NCI-H524 (cell line): ENCODE results near the gene PTPN14.

ENCODE experiments used
- DNase-seq, 2 experiments: peaks; one replicate each; lab custom pipeline; 2025; lab: John Stamatoyannopoulos, UW

Gene PTPN14

GRCh38 chr1:214332946-214333798 lies 218.2 kb downstream of the PTPN14 start:
- peak in 1 of 2 experiments; percentile 28 for DNase-seq

- DNase-seq, result peak in 1 of 2 experiments; percentile 39
These were observed 219.5 kb downstream of the PTPN14 start for GRCh38 chr1:214331827-214332423.

- no peak for DNase-seq
These were observed 220.2 kb downstream of the PTPN14 start for GRCh38 chr1:214331180-214331579.

- no peak for DNase-seq
These were observed 220.7 kb downstream of the PTPN14 start for GRCh38 chr1:214330715-214331114.

- DNase-seq, result no peak
These were observed 221.2 kb downstream of the PTPN14 start for GRCh38 chr1:214330222-214330621.

- no peak for DNase-seq
These were observed 221.8 kb downstream of the PTPN14 start for GRCh38 chr1:214329470-214330220.

- peak; percentile 65 to 74 for DNase-seq
These were observed 222.5 kb downstream of the PTPN14 start for GRCh38 chr1:214328770-214329469.

GRCh38 chr1:214327514-214327913 lies 223.9 kb downstream of the PTPN14 start:
- DNase-seq, result no peak

GRCh38 chr1:214326406-214326805 lies 225.0 kb downstream of the PTPN14 start:
- no peak for DNase-seq

- DNase-seq, result no peak
These were observed 226.3 kb downstream of the PTPN14 start for GRCh38 chr1:214324896-214325800.

GRCh38 chr1:214321705-214322453 lies 229.5 kb downstream of the PTPN14 start:
- no peak for DNase-seq

GRCh38 chr1:214319938-214320337 lies 231.5 kb downstream of the PTPN14 start:
- DNase-seq, result no peak

GRCh38 chr1:214318956-214319736 lies 232.3 kb downstream of the PTPN14 start:
- no peak for DNase-seq

- DNase-seq, result no peak
These were observed 233.0 kb downstream of the PTPN14 start for GRCh38 chr1:214318356-214318755.

GRCh38 chr1:214317734-214318133 lies 233.7 kb downstream of the PTPN14 start:
- no peak for DNase-seq

GRCh38 chr1:214317300-214317699 lies 234.1 kb downstream of the PTPN14 start:
- no peak for DNase-seq

GRCh38 chr1:214316593-214316992 lies 234.8 kb downstream of the PTPN14 start:
- DNase-seq, result no peak

GRCh38 chr1:214314178-214314843 lies 237.1 kb downstream of the PTPN14 start:
- DNase-seq, result no peak

GRCh38 chr1:214312530-214313051 lies 238.8 kb downstream of the PTPN14 start:
- DNase-seq, result no peak
